Colonic mucosa (tissue), 4 donors: Measurements from ENCODE around the gene CDK5RAP1. TPM values are rescaled to one million over a fixed set of nuclear protein-coding genes. Genes with fewer than 3 reads are reported as not detected.

Source experiments
- DNase-seq: peaks from one replicate; pipeline ENCODE4 v3.0.0-alpha.2; 2020
- H3K27ac ChIP-seq: fragments of 200-600 bp; one replicate; pipeline ENCODE4 v1.8.0; 2021
- H3K27me3 ChIP-seq: fragments of 200-600 bp; one replicate; pipeline ENCODE4 v1.8.0; 2021
- H3K36me3 ChIP-seq: fragments of 200-600 bp; one replicate; pipeline ENCODE4 v1.8.0; 2021
- H3K4me1 ChIP-seq: fragments of 200-600 bp; one replicate; pipeline ENCODE4 v1.8.0; 2021; ENCODE audit warnings: mild to moderate bottlenecking
- H3K4me3 ChIP-seq: fragments of 200-600 bp; one replicate; pipeline ENCODE4 v1.8.0; 2021
- H3K9ac ChIP-seq, 2 donors: one replicate each; pipeline ENCODE4 v1.7.0; 2013; ENCODE audit warnings: control low read depth in 2 of 2, low read depth in 2 of 2, low read length in 2 of 2
- H3K9me3 ChIP-seq: fragments of 200-600 bp; one replicate; pipeline ENCODE4 v1.8.0; 2021
- intact Hi-C: fragments of 100-400 bp; cut with DNase I; formaldehyde crosslinking; loops from one replicate; pipeline ENCODE4 v1.14.1; 2022
- total RNA-seq, 2 donors: library from RNA; stranded (reverse); fragmentation: NEBNext Ultra II Directional in 1 of 2; extraction: Animal tissue kit (Norgen Biotek cat#: 25700) in 1 of 2; gene quantifications; one replicate each; pipeline ENCODE4 v1.2.1, GENCODE V29; 2021
- TF ChIP-seq, protein P1 (sequence below): fragments of 200-600 bp; IDR thresholded peaks from one replicate; pipeline ENCODE4 v1.8.0; 2022; ENCODE audit warnings: antibody characterized with exemption, mild to moderate bottlenecking
- donor health status: healthy.
- donor health status: DM: no; HTN: no; CAD: no.
- donor health status: DM: no; HTN: no; CAD: no.

Gene CDK5RAP1
- total RNA-seq, 2 donors from 2014 or later = 18.2 to 31.0 TPM

DNA sequence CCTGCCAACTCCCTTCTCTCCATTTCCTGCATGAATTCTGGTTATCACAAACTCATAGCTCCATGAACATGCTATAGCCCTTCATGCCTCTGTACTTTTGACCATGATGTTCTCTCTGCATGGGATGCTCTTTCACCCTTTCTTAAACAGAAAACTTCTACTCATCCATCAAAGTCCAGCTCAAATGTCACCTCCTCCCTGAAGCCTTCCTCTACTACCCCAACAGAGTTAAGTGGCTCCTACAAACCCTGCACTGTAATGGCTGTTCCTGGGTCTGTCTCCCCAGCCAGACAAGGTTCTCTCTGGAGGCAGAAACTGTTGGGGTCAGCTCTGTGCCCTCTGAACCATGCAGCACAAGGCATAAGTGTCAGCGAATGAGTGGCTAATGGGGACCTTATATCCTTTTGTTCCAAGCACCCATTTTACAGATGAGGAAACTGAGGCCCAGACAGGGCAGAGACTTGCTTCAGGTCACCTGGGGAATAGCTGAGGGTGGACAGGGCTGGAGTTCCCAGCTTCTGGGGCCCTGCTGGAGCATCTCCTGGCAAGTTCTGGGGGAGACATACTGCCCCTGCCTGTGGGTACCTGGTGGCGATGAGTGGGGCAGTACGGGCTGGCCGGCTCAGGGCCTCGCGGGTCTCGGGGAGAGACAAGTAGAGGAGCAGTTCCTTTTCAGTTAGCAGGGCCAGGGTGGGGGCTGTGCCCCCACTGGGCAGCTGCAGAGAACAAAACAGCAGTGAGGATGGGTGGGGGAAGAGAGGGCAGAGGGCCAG lies 10.6 kb upstream of the CDK5RAP1 start:
- no peaks in the 10 kb centered on the region for H3K9me3 ChIP-seq
- H3K9ac ChIP-seq = no peak overlapping the region
- no peaks in the 10 kb centered on the region for H3K27me3 ChIP-seq
- H3K36me3 ChIP-seq = no peaks in the 10 kb centered on the region
- no peak overlapping the region for H3K4me3 ChIP-seq
- TF ChIP-seq, protein P1, sequence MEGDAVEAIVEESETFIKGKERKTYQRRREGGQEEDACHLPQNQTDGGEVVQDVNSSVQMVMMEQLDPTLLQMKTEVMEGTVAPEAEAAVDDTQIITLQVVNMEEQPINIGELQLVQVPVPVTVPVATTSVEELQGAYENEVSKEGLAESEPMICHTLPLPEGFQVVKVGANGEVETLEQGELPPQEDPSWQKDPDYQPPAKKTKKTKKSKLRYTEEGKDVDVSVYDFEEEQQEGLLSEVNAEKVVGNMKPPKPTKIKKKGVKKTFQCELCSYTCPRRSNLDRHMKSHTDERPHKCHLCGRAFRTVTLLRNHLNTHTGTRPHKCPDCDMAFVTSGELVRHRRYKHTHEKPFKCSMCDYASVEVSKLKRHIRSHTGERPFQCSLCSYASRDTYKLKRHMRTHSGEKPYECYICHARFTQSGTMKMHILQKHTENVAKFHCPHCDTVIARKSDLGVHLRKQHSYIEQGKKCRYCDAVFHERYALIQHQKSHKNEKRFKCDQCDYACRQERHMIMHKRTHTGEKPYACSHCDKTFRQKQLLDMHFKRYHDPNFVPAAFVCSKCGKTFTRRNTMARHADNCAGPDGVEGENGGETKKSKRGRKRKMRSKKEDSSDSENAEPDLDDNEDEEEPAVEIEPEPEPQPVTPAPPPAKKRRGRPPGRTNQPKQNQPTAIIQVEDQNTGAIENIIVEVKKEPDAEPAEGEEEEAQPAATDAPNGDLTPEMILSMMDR = no peak
- no peaks in the 10 kb centered on the region for H3K4me1 ChIP-seq
- DNase-seq = no peak
- intact Hi-C loops = no loop called here
- H3K27ac ChIP-seq = no peak overlapping the region

DNA sequence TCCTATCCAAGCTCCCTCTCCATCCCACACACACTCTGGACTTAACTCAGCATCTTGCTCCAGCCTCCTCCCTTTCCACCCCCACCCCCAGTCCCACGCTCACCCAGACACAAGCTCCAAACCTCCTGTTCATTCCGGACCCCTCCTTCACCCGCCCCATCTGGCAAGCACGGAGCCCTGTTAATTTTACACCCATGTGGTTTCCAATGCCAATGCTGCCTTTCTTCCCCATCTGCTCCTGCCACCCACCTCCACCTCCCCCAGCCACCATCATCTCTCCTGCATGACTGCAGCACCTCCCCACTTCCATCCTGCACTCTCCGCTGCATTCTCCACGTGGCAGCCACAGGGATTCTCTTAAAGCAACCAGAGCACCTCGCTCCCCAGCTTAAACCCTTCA lies 9.9 kb upstream of the CDK5RAP1 start:
- Histone ChIP-seq H3K9me3 (no peaks in the 10 kb centered on the region), H3K36me3 (no peaks in the 10 kb centered on the region), H3K27ac (no peak overlapping the region), H3K9ac (no peak overlapping the region), H3K4me3 (no peak overlapping the region), H3K4me1 (no peaks in the 10 kb centered on the region), H3K27me3 (no peaks in the 10 kb centered on the region)
- TF ChIP-seq, protein P1 = no peak
- intact Hi-C loops = no loop called here
- no peak for DNase-seq

DNA sequence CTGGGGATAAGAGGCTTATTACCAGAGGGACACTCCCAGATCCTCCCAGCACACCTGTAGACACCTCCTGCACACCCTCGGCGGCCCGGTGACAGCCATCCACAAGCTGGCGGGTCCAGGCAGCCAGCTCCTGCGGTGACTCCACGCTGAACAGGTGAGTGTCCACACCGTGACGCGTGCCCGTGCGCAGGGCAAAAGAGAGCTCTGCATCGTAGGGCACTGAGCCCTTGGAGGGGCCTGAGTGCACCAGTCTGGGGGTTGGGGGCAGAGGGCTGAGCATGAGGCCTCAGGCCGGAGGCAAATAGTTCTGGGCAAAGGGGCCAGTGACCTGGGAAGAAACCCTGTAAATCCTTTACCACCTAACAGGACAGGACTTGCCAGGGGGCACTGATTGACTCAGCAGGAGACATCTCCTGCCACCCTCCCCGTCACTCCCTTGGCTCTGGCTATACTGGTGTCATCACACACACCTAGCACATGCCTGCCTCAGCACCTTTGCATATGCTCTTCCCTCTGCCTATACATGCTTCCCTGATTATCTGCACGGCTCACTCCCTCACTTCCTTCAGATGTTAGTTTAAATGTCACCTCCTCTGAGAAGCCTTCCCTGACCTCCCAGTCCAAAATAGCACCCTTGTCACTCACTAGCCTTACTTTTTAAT lies 8.9 kb upstream of the CDK5RAP1 start:
- H3K4me1 ChIP-seq = no peaks in the 10 kb centered on the region
- no peak overlapping the region for H3K27ac ChIP-seq
- intact Hi-C loops = no loop called here
- TF ChIP-seq, protein P1 = no peak
- no peak overlapping the region for H3K4me3 ChIP-seq
- H3K9me3 ChIP-seq = no peaks in the 10 kb centered on the region
- H3K36me3 ChIP-seq = no peaks in the 10 kb centered on the region
- H3K9ac ChIP-seq = no peak overlapping the region
- no peak for DNase-seq
- no peaks in the 10 kb centered on the region for H3K27me3 ChIP-seq

DNA sequence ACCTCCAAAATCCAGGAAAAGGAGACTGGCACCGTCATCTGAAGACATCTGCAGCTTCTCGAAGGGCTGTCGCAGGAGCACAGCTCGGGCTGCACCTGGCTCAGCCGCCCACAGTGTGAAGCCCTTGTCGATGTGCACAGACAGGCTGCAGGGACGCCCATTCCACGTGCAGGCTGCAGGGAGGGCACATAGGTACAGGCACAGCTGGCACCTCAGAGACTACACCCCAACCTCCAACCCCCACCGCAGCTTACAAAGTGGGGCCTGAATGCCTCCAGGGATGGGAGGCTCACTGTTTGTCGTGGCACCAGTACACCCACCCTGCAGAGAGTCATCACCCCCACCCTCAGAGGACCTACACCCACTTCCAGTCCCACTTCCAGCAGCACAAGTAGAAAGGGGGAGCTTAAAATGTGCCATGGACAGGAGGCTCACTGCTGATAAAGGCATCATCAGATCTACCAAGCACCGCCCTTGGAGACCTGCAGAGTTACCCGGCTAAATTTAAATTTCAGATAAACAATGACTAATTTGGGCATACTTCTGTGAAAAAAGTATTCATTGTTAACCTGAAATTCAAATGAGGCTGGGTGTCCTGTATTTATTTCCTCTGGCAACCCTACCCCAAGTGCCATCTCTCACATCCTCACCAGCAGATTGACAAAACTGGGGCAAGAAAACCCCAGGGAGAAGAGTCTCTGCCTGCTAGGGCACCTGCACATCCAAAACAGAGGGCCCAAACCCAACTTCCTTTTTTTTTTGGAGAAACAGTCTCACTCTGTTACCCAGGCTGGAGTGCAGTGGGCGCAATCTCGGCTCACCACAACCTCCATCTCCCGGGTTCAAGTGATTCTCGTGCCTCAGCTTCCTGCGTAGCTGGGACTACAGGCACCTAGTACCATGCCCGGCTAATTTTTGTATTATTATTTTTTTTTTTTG lies 7.7 kb upstream of the CDK5RAP1 start:
- H3K9ac ChIP-seq = no peak overlapping the region
- intact Hi-C loops = no loop called here
- DNase-seq = no peak
- no peaks in the 10 kb centered on the region for H3K36me3 ChIP-seq
- H3K27ac ChIP-seq = no peak overlapping the region
- no peaks in the 10 kb centered on the region for H3K4me1 ChIP-seq
- TF ChIP-seq, protein P1 = no peak
- no peak overlapping the region for H3K4me3 ChIP-seq
- H3K27me3 ChIP-seq = no peaks in the 10 kb centered on the region
- H3K9me3 ChIP-seq = no peaks in the 10 kb centered on the region

DNA sequence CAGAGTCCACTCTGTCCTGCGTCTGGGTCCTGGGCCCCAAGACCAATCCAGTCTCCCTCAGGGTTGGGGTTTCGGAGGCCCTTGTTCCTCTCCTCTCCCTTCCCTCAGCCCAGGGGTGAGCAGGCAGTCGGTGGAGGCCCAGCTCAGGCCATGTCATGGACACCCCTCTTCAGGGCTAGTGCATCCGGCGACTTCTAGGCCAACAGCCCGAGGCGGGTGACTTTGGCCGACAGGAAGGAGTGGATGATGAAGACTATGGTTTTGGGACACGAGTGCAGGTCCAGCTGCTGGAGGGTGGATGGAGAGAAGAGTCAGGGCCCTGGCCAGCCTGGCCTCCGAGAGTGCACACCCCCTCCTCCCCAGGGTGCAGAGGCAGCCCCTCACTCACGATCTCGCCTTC lies 7.0 kb upstream of the CDK5RAP1 start:
- H3K27me3 ChIP-seq = no peaks in the 10 kb centered on the region
- H3K4me1 ChIP-seq = no peaks in the 10 kb centered on the region
- TF ChIP-seq, protein P1 = no peak
- H3K9ac ChIP-seq = no peak overlapping the region
- no peaks in the 10 kb centered on the region for H3K9me3 ChIP-seq
- H3K4me3 ChIP-seq = no peak overlapping the region
- intact Hi-C loops = no loop called here
- no peak overlapping the region for H3K27ac ChIP-seq
- DNase-seq = no peak
- no peaks in the 10 kb centered on the region for H3K36me3 ChIP-seq
